Neuronal stem cell (in vitro differentiated cells): ENCODE measurements around the gene CHRNA3.

Source experiments
- DNase-seq: peaks from one replicate; pipeline ENCODE4 v3.0.0-alpha.2; 2013; ENCODE audit warnings: low spot score
- H2AFZ ChIP-seq: one replicate; pipeline ENCODE4 v1.6.1; 2013; ENCODE audit warnings: mild to moderate bottlenecking, low read length, inconsistent platforms
- H2AK5ac ChIP-seq: 2 replicates; pipeline ENCODE4 v1.6.1; 2013; ENCODE audit warnings: low read depth, mild to moderate bottlenecking, inconsistent platforms, low read length, moderate library complexity, mixed read lengths
- H2BK120ac ChIP-seq: 2 replicates; pipeline ENCODE4 v1.6.1; 2013; ENCODE audit warnings: low read depth, mild to moderate bottlenecking, inconsistent platforms, low read length, moderate library complexity, mixed read lengths
- H2BK12ac ChIP-seq: one replicate; pipeline ENCODE4 v1.6.1; 2013; ENCODE audit warnings: low read length, inconsistent platforms
- H2BK15ac ChIP-seq: 2 replicates; pipeline ENCODE4 v1.6.1; 2013; ENCODE audit warnings: mild to moderate bottlenecking, low read length, inconsistent platforms, mixed read lengths
- H2BK5ac ChIP-seq: one replicate; pipeline ENCODE4 v1.6.1; 2013; ENCODE audit warnings: inconsistent platforms, mild to moderate bottlenecking, low read length, moderate library complexity
- H3K14ac ChIP-seq: one replicate; pipeline ENCODE4 v1.6.1; 2013; ENCODE audit warnings: low read length, inconsistent platforms
- H3K18ac ChIP-seq: 2 replicates; pipeline ENCODE4 v1.6.1; 2013; ENCODE audit warnings: low read length, inconsistent platforms
- H3K23ac ChIP-seq: 2 replicates; pipeline ENCODE4 v1.6.1; 2013; ENCODE audit warnings: low read depth, mild to moderate bottlenecking, mixed read lengths, low read length, inconsistent platforms; ENCODE audit not compliant: poor library complexity
- H3K27ac ChIP-seq: replicated peaks from 3 replicates; pipeline ENCODE4 v1.5.1; 2013; ENCODE audit warnings: low read length, inconsistent platforms
- H3K27me3 ChIP-seq, 3 experiments: 2 replicates each; pipeline ENCODE4 v1.6.1; 2013; ENCODE audit warnings: low read length in 3 of 3, mild to moderate bottlenecking in 2 of 3, inconsistent platforms in 1 of 3, low read depth in 1 of 3, mixed read lengths in 1 of 3, moderate library complexity in 1 of 3; ENCODE audit not compliant: control insufficient read depth in 3 of 3, insufficient read depth in 3 of 3
- H3K36me3 ChIP-seq, 2 donors: replicated peaks in 1 of 2; 2 replicates each; pipeline ENCODE4 v1.6.1; 2013; ENCODE audit warnings: low read length in 2 of 2; ENCODE audit not compliant: control insufficient read depth in 2 of 2, insufficient read depth in 2 of 2
- H3K4ac ChIP-seq: 2 replicates; pipeline ENCODE4 v1.6.1; 2013; ENCODE audit warnings: inconsistent platforms, mild to moderate bottlenecking, low read length, moderate library complexity
- H3K4me1 ChIP-seq, 2 donors: 1 replicate in 1 of 2; 2 replicates in 1 of 2; pipeline ENCODE4 v1.6.1; 2013; ENCODE audit warnings: low read length in 2 of 2, low read depth in 1 of 2; ENCODE audit not compliant: control insufficient read depth in 2 of 2, insufficient read depth in 1 of 2
- H3K4me2 ChIP-seq: one replicate; pipeline ENCODE4 v1.6.1; 2013; ENCODE audit warnings: mild to moderate bottlenecking, low read length, inconsistent platforms; ENCODE audit not compliant: insufficient read depth, poor library complexity, severe bottlenecking
- H3K4me3 ChIP-seq, 2 donors: 2 replicates each; pipeline ENCODE4 v1.5.1; 2013; ENCODE audit warnings: low read length in 2 of 2, mild to moderate bottlenecking in 2 of 2, inconsistent platforms in 1 of 2, moderate library complexity in 1 of 2
- H3K79me1 ChIP-seq: one replicate; pipeline ENCODE4 v1.6.1; 2013; ENCODE audit warnings: low read depth, mild to moderate bottlenecking, inconsistent platforms, low read length, moderate library complexity
- H3K9ac ChIP-seq: one replicate; pipeline ENCODE4 v1.6.1; 2013; ENCODE audit warnings: mild to moderate bottlenecking, low read depth, low read length, inconsistent platforms; ENCODE audit not compliant: poor library complexity
- H3K9me3 ChIP-seq, 2 donors: replicated peaks in 1 of 2; 2 replicates each; pipeline versions ENCODE3 to v1.6.1; 2013; ENCODE audit warnings: low read length in 2 of 2, mild to moderate bottlenecking in 2 of 2, inconsistent platforms in 1 of 2, low read depth in 1 of 2, mixed read lengths in 1 of 2, moderate library complexity in 1 of 2; ENCODE audit not compliant: control insufficient read depth in 2 of 2, insufficient read depth in 1 of 2
- H4K8ac ChIP-seq: one replicate; pipeline ENCODE4 v1.6.1; 2013; ENCODE audit warnings: low read depth, mild to moderate bottlenecking, inconsistent platforms, low read length, moderate library complexity
- H4K91ac ChIP-seq: one replicate; pipeline ENCODE4 v1.6.1; 2013; ENCODE audit warnings: low read length, low read depth, mild to moderate bottlenecking, inconsistent platforms; ENCODE audit not compliant: poor library complexity
- WGBS, 2 donors: extraction: QIAGEN DNeasy Blood & Tissue Kit; methylation state at CpG; one replicate each; pipeline ENCODE4 v1.1.7; 2013; ENCODE audit warnings: missing lambda C conversion rate in 2 of 2, mixed read lengths in 1 of 2; ENCODE audit not compliant: insufficient read length in 2 of 2, insufficient replicate concordance in 1 of 2; ENCODE audit errors: extremely low coverage in 2 of 2; 5-methylcytosine and 5-hydroxymethylcytosine counted together

Gene CHRNA3

DNA sequence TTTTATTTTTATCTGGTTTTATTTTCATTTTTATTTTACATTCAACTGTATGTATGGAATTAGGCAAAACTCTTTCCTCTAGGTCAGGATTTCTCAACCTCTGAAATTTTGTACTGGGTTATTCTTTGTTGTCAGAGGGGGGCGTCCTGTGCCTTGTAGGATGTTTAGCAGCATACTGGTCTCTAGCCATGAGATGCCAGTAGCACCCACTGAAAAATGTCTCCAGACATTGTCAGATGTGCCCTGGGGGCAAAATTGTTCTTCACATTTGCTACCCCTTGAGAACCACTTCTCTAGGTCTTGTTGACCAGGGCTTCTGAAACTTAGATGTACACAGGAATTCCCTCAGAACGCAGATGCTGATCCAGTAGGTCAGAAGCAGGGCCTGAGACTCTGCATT, 50.1 kb downstream of the CHRNA3 start:
- no peaks in the 10 kb centered on the region for H3K36me3 ChIP-seq
- no peak overlapping the region for H3K18ac ChIP-seq
- H3K14ac ChIP-seq, result no peak overlapping the region
- H2BK120ac ChIP-seq, result no peak overlapping the region
- no peaks in the 10 kb centered on the region for H3K9me3 ChIP-seq
- H3K4me1 ChIP-seq, result peaks cover 2 to 4% of the 10 kb centered on the region in 2 donors
- H3K27ac ChIP-seq, result no peak overlapping the region
- H3K4me2 ChIP-seq, result peak overlapping the region; percentile 25
- no peak overlapping the region for H4K91ac ChIP-seq
- no peak for DNase-seq
- no peak overlapping the region for H2BK12ac ChIP-seq
- no peak overlapping the region for H2AFZ ChIP-seq
- no CpG with 5 or more reads among the region's 2 CpGs for WGBS, 2 donors
- no peak overlapping the region for H2BK15ac ChIP-seq
- no peak overlapping the region for H3K4ac ChIP-seq
- no peak overlapping the region for H4K8ac ChIP-seq
- no peak overlapping the region for H3K23ac ChIP-seq
- H2AK5ac ChIP-seq, result no peak overlapping the region
- H3K9ac ChIP-seq, result no peak overlapping the region
- H3K79me1 ChIP-seq, result peaks cover 5% of the 10 kb centered on the region
- H2BK5ac ChIP-seq, result no peak overlapping the region
- no peak overlapping the region for H3K4me3 ChIP-seq
- no peaks in the 10 kb centered on the region for H3K27me3 ChIP-seq

DNA sequence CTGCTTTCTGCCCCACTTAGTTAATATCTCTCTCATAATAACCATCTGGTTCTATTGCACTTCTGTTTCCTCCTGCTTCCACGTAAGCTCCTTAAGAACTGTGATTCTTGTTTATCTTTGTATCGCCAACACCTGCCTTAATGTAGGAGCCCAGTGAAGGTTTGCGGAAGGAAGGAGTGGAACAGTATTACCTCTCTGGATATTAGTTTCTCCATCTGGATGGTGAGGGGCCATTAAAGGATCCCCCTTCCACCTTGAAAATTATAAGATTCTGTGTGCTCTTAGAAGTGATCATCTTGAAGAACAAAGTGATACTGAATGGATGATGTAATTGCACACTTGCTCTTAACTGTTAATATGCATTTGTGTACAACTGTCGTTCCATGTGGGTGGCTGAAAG, 53.3 kb downstream of the CHRNA3 start:
- Histone ChIP-seq H2BK15ac (no peak overlapping the region), H3K18ac (no peak overlapping the region), H3K23ac (no peak overlapping the region), H3K4me3 (no peak overlapping the region), H2BK12ac (no peak overlapping the region), H2BK5ac (no peak overlapping the region), H3K4ac (no peak overlapping the region), H3K36me3 (no peaks in the 10 kb centered on the region), H2BK120ac (no peak overlapping the region), H2AK5ac (no peak overlapping the region), H2AFZ (no peak overlapping the region), H3K27me3 (peaks cover 0 to 19% (median 0%) of the 10 kb centered on the region in 3 experiments), H4K8ac (no peak overlapping the region), H3K79me1 (peaks cover 5% of the 10 kb centered on the region), H3K27ac (no peak overlapping the region), H3K4me1 (peaks cover 4 to 5% of the 10 kb centered on the region in 2 donors), H3K4me2 (no peak overlapping the region), H4K91ac (no peak overlapping the region), H3K9ac (no peak overlapping the region), H3K14ac (no peak overlapping the region), H3K9me3 (no peaks in the 10 kb centered on the region)
- DNase-seq, result no peak
- WGBS, 2 donors, result no CpG with 5 or more reads among the region's 4 CpGs

DNA sequence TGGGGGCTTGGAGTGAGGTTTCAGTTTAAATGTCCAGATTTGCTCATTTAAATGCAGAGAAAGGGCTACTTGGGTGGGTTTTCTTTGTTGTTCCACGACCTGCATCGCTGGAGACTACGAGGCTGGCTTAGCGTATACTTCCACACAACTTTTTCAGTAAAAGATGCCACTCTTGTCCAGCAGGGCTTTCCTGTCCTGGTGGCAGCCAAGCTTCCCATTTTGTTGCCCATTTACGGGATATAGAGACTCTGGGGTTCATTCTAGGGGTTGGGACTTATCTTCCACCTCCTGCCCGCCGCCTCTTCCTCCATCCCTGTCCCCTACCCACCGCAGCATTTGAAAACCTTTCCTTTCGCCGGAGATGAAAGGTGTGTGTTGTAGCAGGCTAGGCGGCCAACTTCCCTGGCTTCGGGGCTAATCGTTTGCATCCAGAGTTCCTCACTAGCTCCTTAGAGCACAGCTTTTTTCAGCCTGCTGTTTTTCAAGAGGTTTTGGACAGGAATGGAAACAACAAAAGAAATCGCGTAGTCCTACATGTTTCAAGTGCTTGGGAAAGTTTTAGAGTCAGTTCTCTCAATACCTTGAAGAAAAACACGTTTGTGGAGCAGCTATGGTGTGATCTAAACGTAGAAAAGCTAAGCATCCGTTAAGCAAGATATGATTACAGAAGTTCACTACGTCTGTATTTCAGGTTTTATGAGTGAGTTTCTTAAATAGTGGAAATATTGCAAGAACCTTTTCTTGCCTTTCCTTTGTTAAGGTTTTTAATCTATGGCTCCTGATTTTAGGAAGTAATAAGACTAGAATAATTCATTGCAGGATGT, 54.6 kb downstream of the CHRNA3 start:
- Histone ChIP-seq H4K8ac (no peak overlapping the region), H2BK12ac (no peak overlapping the region), H3K79me1 (peaks cover 5% of the 10 kb centered on the region), H2AK5ac (no peak overlapping the region), H2BK120ac (no peak overlapping the region), H3K14ac (no peak overlapping the region), H2AFZ (peak overlapping the region; percentile 96), H3K9me3 (no peaks in the 10 kb centered on the region), H3K4me2 (peak overlapping the region; percentile 85), H3K36me3 (no peaks in the 10 kb centered on the region), H3K27ac (peak overlapping the region; percentile 93), H3K4me3 (peak overlapping the region; percentile 79 to 90), H3K9ac (peak overlapping the region; percentile 79), H2BK15ac (no peak overlapping the region), H2BK5ac (no peak overlapping the region), H3K18ac (peak overlapping the region; percentile 94), H3K4me1 (peaks cover 4 to 5% of the 10 kb centered on the region in 2 donors), H3K23ac (no peak overlapping the region), H3K27me3 (peaks cover 0 to 20% (median 0%) of the 10 kb centered on the region in 3 experiments), H3K4ac (no peak overlapping the region), H4K91ac (no peak overlapping the region)
- no CpG with 5 or more reads among the region's 19 CpGs for WGBS, 2 donors
- peak; percentile 47 for DNase-seq

DNA sequence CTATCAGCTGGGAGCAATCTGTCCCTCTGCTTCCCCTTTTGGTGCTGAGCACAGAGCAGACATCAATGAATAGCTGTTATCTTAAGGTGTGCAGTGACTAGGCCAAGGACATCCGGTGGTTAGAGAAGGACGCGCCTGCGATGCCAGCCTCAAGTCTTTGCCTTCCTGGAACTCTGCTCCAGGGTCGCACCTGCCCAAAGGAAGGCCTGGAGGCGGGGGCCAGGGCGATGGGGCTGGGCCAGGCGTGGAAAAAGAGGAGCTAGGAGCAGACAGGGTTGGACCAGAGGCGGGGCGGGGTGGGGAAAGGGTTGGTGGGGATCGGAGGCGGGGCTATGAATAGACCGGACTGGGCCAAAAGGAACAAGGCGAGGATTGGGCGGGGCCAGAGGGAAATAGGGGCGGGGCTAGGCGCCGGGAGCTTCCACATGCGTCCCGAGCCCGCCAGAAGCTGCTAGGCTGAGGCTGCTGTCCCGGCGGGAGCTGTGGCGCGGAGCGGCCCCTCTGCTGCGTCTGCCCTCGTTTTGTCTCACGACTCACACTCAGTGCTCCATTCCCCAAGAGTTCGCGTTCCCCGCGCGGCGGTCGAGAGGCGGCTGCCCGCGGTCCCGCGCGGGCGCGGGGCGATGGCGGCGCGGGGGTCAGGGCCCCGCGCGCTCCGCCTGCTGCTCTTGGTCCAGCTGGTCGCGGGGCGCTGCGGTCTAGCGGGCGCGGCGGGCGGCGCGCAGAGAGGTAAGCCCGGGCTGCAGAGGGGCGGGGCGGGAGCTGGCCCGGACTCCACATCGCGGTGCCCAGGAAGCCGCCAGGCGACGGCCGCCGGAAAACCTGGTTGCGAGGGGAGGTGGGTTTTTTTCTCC, 55.5 kb downstream of the CHRNA3 start, which contains the start of gene CHRNA5:
Gene CHRNA5 (plus strand): TSS at position 424 of the 854 bp plus-strand sequence. CDS start 200 bp downstream, at position 624.
- H3K79me1 ChIP-seq, result peaks cover 1% of the 10 kb centered on the region
- no peak within 1 kb of the TSS for H3K14ac ChIP-seq
- H4K91ac ChIP-seq, result no peak within 1 kb of the TSS
- no CpG with 5 or more reads among the region's 75 CpGs for WGBS, 2 donors
- H2AK5ac ChIP-seq, result no peak within 1 kb of the TSS
- H2BK120ac ChIP-seq, result no peak within 1 kb of the TSS
- no peaks in the 10 kb centered on the region for H3K36me3 ChIP-seq
- H3K4me3 ChIP-seq, result peak within 1 kb of the TSS; percentile 79 to 90
- H3K27ac ChIP-seq, result peak within 1 kb of the TSS; percentile 93
- H3K18ac ChIP-seq, result peak within 1 kb of the TSS; percentile 94
- peak within 1 kb of the TSS; percentile 90 for H3K9ac ChIP-seq
- no peak within 1 kb of the TSS for H2BK15ac ChIP-seq
- DNase-seq, result peak; percentile 96
- peaks cover 0 to 20% (median 0%) of the 10 kb centered on the region in 3 experiments for H3K27me3 ChIP-seq
- H2BK12ac ChIP-seq, result no peak within 1 kb of the TSS
- no peak within 1 kb of the TSS for H3K4ac ChIP-seq
- no peaks in the 10 kb centered on the region for H3K9me3 ChIP-seq
- H3K4me2 ChIP-seq, result peak within 1 kb of the TSS; percentile 85
- peaks cover 4% of the 10 kb centered on the region in 2 donors for H3K4me1 ChIP-seq
- no peak within 1 kb of the TSS for H4K8ac ChIP-seq
- peak within 1 kb of the TSS; percentile 96 for H2AFZ ChIP-seq
- peak within 1 kb of the TSS; percentile 92 for H3K23ac ChIP-seq
- no peak within 1 kb of the TSS for H2BK5ac ChIP-seq
